ENCODE measurements around the gene HUS1B. TPM values are rescaled to one million over a fixed set of nuclear protein-coding genes. Genes with fewer than 3 reads are reported as not detected.
A peak's percentile ranks its signal among the peaks of the same experiment; 100 is the strongest.

The HUS1B gene
- total and polyA plus RNA-seq, 2 experiments from 2014 or later: 0.33 to 1.2 TPM

DNA sequence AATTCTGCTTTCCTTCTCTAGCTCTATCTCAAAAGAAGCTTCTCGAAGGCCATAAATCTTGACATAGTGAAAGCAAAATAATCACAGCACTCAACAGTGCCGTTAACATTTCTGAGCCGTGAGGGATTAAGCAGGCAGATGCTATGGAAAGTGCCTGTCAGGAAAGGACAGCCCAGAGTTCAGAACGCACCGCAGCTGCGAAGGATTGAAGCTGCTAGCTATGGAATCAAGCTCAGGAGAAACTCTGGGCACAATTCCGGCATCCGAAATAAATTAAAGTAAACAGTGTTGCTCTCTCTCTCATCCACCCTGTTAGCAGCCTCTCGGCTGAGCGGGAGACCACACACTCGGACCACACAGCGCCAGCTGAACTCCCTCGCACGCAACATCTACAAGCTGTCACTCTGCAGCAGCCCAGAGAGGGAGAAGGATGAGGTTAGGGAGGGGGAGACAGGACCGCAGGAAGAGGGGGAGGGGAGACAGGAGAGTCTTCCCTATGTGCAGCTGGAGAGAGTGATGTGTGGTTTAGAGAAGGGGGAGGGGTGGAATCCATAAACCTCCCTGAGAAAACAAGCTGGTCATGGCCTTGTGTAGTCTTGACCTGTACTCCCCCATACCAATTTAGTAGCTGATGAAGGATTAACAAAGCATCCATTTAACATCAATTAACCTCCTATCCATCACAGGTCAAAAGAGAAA lies 27.0 kb upstream of the HUS1B start:
- Histone ChIP-seq H3K9me2 (replicated peaks; ENCODE audit: insufficient read depth) (no peaks in the 10 kb centered on the region), H3K4me2 (peak overlapping the region; percentile 57), H3K4me3 (no peak overlapping the region), H3K79me2 (peaks cover 90% of the 10 kb centered on the region), H3K27ac (peak overlapping the region; percentile 69), H2AFZ (no peak overlapping the region), H4K20me1 (ENCODE audit: insufficient read depth, poor library complexity, severe bottlenecking) (no peaks in the 10 kb centered on the region), H3K4me1 (ENCODE audit: insufficient read depth) (peaks cover 13% of the 10 kb centered on the region), H3K27me3 (no peaks in the 10 kb centered on the region), H3K36me3 (replicated peaks; ENCODE audit: insufficient read depth, low read depth) (no peaks in the 10 kb centered on the region), H3K9me3 (ENCODE audit: low read depth) (no peaks in the 10 kb centered on the region)
- TF ChIP-seq EZH2phosphoT487 (IDR thresholded peaks at IDR 0.05; ENCODE audit: low read depth, severe bottlenecking, unreplicated experiment): no peak
- peak; percentile 83 for DNase-seq (ENCODE audit: low spot score)
- WGBS (ENCODE audit: low lambda C conversion rate, missing lambda C conversion rate): 10% methylated on average over 15 of the region's 15 CpGs

DNA sequence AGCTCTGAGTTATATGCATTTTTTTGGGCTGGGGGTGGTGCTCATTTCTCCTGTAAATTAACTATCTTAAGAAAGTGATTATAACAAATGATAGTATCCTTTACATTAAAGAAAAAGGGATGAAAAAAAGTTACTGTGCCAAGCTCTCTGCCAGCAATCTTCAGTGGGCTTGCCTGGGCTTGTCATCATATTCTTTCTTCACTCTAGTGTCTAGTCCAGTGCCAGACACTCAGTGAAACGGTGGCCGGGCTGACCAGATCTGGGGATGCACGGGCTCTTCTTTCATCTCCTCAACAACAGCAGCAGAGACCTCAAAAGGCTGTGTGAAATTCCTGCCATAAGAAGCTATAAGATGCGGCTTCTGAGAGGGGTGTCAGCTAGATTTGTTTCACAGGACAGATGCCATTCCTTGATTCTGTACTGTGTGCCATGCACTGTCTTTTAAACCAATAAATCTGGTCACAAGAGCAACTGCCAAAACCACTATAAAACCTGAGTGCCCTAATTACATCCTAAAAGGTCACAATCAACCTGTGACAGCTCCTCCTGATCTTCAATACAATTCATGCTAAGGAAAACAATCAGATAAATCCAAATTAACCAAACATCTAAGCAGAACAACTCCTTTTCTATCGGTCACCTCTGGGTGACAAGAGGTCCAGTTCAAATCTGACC lies 23.9 kb upstream of the HUS1B start:
- H3K36me3 ChIP-seq (replicated peaks; ENCODE audit: insufficient read depth, low read depth): no peaks in the 10 kb centered on the region

DNA sequence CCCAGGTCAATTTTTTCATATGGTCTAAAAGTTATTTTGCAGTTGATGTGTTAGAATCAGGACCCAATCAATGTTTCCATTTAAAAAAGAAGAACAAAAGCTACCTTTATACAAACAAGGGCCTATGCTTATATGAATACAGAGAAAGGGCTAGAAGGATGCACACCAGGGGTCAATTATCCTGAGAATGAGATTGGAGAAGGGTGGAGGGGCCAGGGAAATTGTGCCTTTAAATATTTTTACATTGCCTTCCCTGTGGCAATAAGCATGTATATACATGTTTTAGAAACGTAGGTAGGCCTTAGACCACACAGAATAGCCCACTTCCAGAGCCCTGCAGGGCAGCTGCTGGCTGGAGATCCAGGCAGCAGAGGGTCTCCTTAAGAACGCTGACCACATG lies 23.4 kb upstream of the HUS1B start:
- Histone ChIP-seq H3K9me2 (replicated peaks; ENCODE audit: insufficient read depth) (no peaks in the 10 kb centered on the region), H3K4me1 (ENCODE audit: insufficient read depth) (peaks cover 12% of the 10 kb centered on the region), H3K9me3 (ENCODE audit: low read depth) (no peaks in the 10 kb centered on the region), H3K4me2 (no peak overlapping the region), H3K4me3 (no peak overlapping the region), H3K79me2 (peaks cover 80% of the 10 kb centered on the region), H2AFZ (no peak overlapping the region), H3K27ac (peak overlapping the region; percentile 50), H3K27me3 (no peaks in the 10 kb centered on the region), H4K20me1 (ENCODE audit: insufficient read depth, poor library complexity, severe bottlenecking) (no peaks in the 10 kb centered on the region), H3K36me3 (replicated peaks; ENCODE audit: insufficient read depth, low read depth) (no peaks in the 10 kb centered on the region)
- no peak for DNase-seq (ENCODE audit: low spot score)
- TF ChIP-seq, protein P1, sequence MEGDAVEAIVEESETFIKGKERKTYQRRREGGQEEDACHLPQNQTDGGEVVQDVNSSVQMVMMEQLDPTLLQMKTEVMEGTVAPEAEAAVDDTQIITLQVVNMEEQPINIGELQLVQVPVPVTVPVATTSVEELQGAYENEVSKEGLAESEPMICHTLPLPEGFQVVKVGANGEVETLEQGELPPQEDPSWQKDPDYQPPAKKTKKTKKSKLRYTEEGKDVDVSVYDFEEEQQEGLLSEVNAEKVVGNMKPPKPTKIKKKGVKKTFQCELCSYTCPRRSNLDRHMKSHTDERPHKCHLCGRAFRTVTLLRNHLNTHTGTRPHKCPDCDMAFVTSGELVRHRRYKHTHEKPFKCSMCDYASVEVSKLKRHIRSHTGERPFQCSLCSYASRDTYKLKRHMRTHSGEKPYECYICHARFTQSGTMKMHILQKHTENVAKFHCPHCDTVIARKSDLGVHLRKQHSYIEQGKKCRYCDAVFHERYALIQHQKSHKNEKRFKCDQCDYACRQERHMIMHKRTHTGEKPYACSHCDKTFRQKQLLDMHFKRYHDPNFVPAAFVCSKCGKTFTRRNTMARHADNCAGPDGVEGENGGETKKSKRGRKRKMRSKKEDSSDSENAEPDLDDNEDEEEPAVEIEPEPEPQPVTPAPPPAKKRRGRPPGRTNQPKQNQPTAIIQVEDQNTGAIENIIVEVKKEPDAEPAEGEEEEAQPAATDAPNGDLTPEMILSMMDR (IDR thresholded peaks at IDR 0.05; ENCODE audit: poor library complexity): no peak
- TF ChIP-seq EZH2phosphoT487 (IDR thresholded peaks at IDR 0.05; ENCODE audit: low read depth, severe bottlenecking, unreplicated experiment) (no peak), EZH2 (IDR thresholded peaks at IDR 0.05; ENCODE audit: borderline replicate concordance) (no peak)
- WGBS (ENCODE audit: low lambda C conversion rate, missing lambda C conversion rate): 55% methylated on average over 2 of the region's 2 CpGs

More for the DNA sequence above, 23.9 kb upstream of the HUS1B start:
- no peaks in the 10 kb centered on the region for H3K9me2 ChIP-seq (replicated peaks; ENCODE audit: insufficient read depth)
- no peaks in the 10 kb centered on the region for H3K9me3 ChIP-seq (ENCODE audit: low read depth)
- peaks cover 85% of the 10 kb centered on the region for H3K79me2 ChIP-seq
- H3K4me2 ChIP-seq: no peak overlapping the region
- H3K27me3 ChIP-seq: no peaks in the 10 kb centered on the region
- H2AFZ ChIP-seq: no peak overlapping the region
- H3K27ac ChIP-seq: peak overlapping the region; percentile 50
- no peak for DNase-seq (ENCODE audit: low spot score)
- H4K20me1 ChIP-seq (ENCODE audit: insufficient read depth, poor library complexity, severe bottlenecking): no peaks in the 10 kb centered on the region
- no peak overlapping the region for H3K4me3 ChIP-seq
- peaks cover 13% of the 10 kb centered on the region for H3K4me1 ChIP-seq (ENCODE audit: insufficient read depth)
- 71% methylated on average over 5 of the region's 5 CpGs for WGBS (ENCODE audit: low lambda C conversion rate, missing lambda C conversion rate)
- TF ChIP-seq, protein P1 (IDR thresholded peaks at IDR 0.05; ENCODE audit: poor library complexity): no peak
- TF ChIP-seq EZH2phosphoT487 (IDR thresholded peaks at IDR 0.05; ENCODE audit: low read depth, severe bottlenecking, unreplicated experiment): no peak
- no peak for TF ChIP-seq EZH2 (IDR thresholded peaks at IDR 0.05; ENCODE audit: borderline replicate concordance)

GRCh38 chr6:679282-679681 lies 22.4 kb upstream of the HUS1B start:
- H3K27ac ChIP-seq: no peak overlapping the region
- peaks cover 2% of the 10 kb centered on the region for H3K4me1 ChIP-seq (ENCODE audit: insufficient read depth)
- no peak overlapping the region for H3K4me3 ChIP-seq
- H2AFZ ChIP-seq: no peak overlapping the region
- no peak for TF ChIP-seq EZH2phosphoT487 (IDR thresholded peaks at IDR 0.05; ENCODE audit: low read depth, severe bottlenecking, unreplicated experiment)
- TF ChIP-seq, protein P1 (IDR thresholded peaks at IDR 0.05; ENCODE audit: poor library complexity): no peak
- no peak for TF ChIP-seq EZH2 (IDR thresholded peaks at IDR 0.05; ENCODE audit: borderline replicate concordance)
- no peaks in the 10 kb centered on the region for H4K20me1 ChIP-seq (ENCODE audit: insufficient read depth, poor library complexity, severe bottlenecking)
- H3K9me3 ChIP-seq (ENCODE audit: low read depth): no peaks in the 10 kb centered on the region
- no peaks in the 10 kb centered on the region for H3K36me3 ChIP-seq (replicated peaks; ENCODE audit: insufficient read depth, low read depth)
- H3K79me2 ChIP-seq: peaks cover 80% of the 10 kb centered on the region
- DNase-seq (ENCODE audit: low spot score): no peak
- WGBS (ENCODE audit: low lambda C conversion rate, missing lambda C conversion rate): 86% methylated on average over 9 of the region's 9 CpGs
- no peaks in the 10 kb centered on the region for H3K9me2 ChIP-seq (replicated peaks; ENCODE audit: insufficient read depth)
- no peaks in the 10 kb centered on the region for H3K27me3 ChIP-seq
- H3K4me2 ChIP-seq: no peak overlapping the region

Measured in hepatocyte (in vitro differentiated cells).